ENCODE data around the gene SHANK2.

GRCh38 chr11:71240865-71241691 lies 11.3 kb downstream of the SHANK2 start:
- TF ChIP-seq EZH2phosphoT487 (conservative IDR thresholded peaks at IDR 0.05; ENCODE audit: low read length) (no peak), CTCF (IDR thresholded peaks at IDR 0.05; ENCODE audit: insufficient read depth, low read length, poor library complexity, severe bottlenecking) (no peak)
